A673 (cell line): ENCODE measurements around the gene LSR. TPM values are rescaled to one million over a fixed set of nuclear protein-coding genes. Genes with fewer than 3 reads are reported as not detected.

ENCODE experiments used
- BruUV-seq: library from RNA; stranded (reverse); fragments of 400-500 nt; replicated peaks from 2 replicates; lab custom pipeline; 2021; lab: Mats Ljungman, UMichigan
- CTCF ChIA-PET: fragments of 300-600 bp; sonication (Branson Sonifier 250); formaldehyde crosslinking; loops from one replicate; lab custom pipeline; 2022; ENCODE audit warnings: antibody characterized with exemption; lab: Charles Lee
- POLR2A ChIA-PET: fragments of 300-600 bp; sonication (Branson Sonifier 250); formaldehyde crosslinking; loops from one replicate; lab custom pipeline; 2022; ENCODE audit warnings: antibody characterized with exemption; ENCODE audit not compliant: low non-redundant PET; lab: Charles Lee
- DNase-seq: peaks from one replicate; pipeline ENCODE4 v3.0.0-alpha.2; 2015; ENCODE audit warnings: low spot score
- H3K27ac ChIP-seq: fragments of 200-600 bp; sonication (generic); 2 replicates; pipeline ENCODE4 v1.5.1; 2016; ENCODE audit warnings: mixed run types, low read depth, mild to moderate bottlenecking, mixed read lengths, antibody characterized with exemption, low read length; ENCODE audit not compliant: poor library complexity, severe bottlenecking
- H3K27me3 ChIP-seq: fragments of 200-600 bp; sonication (generic); replicated peaks from 2 replicates; pipeline ENCODE4 v1.6.1; 2017; ENCODE audit warnings: mixed run types, low read depth, mild to moderate bottlenecking, mixed read lengths, antibody characterized with exemption, low read length; ENCODE audit not compliant: insufficient read depth, poor library complexity
- H3K36me3 ChIP-seq: fragments of 200-600 bp; sonication (generic); 2 replicates; pipeline ENCODE4 v1.6.1; 2016; ENCODE audit warnings: mixed run types, mild to moderate bottlenecking, mixed read lengths, antibody characterized with exemption, low read length; ENCODE audit not compliant: insufficient read depth, poor library complexity, severe bottlenecking
- H3K4me1 ChIP-seq: fragments of 200-600 bp; sonication (generic); 2 replicates; pipeline ENCODE4 v1.6.1; 2017; ENCODE audit warnings: mixed run types, mild to moderate bottlenecking, mixed read lengths, antibody characterized with exemption, low read length; ENCODE audit not compliant: insufficient read depth, poor library complexity, severe bottlenecking
- H3K4me3 ChIP-seq: fragments of 200-600 bp; sonication (generic); 2 replicates; pipeline ENCODE4 v1.5.1; 2016; ENCODE audit warnings: low read depth, mixed run types, mild to moderate bottlenecking, mixed read lengths, low read length; ENCODE audit not compliant: poor library complexity, severe bottlenecking
- H3K9me3 ChIP-seq: fragments of 200-600 bp; sonication (generic); 2 replicates; pipeline ENCODE4 v1.6.1; 2016; ENCODE audit warnings: mixed run types, low read depth, mild to moderate bottlenecking, mixed read lengths, antibody characterized with exemption, low read length; ENCODE audit not compliant: poor library complexity, severe bottlenecking
- CTCF ChIP-seq: fragments of 300-800, 200-600 bp; sonication (generic); conservative IDR thresholded peaks from 2 replicates; pipeline ENCODE4 v1.5.1; 2017; ENCODE audit warnings: low read depth, mild to moderate bottlenecking, antibody characterized with exemption, low read length, moderate library complexity, mixed read lengths
- EZH2 ChIP-seq: fragments of 200-600 bp; sonication (generic); IDR thresholded peaks from 2 replicates; pipeline ENCODE4 v1.6.1; 2017; ENCODE audit warnings: borderline replicate concordance, low read depth, mild to moderate bottlenecking, mixed read lengths, antibody characterized with exemption, low read length; ENCODE audit not compliant: poor library complexity, severe bottlenecking
- intact Hi-C: fragments of 100-400 bp; cut with micrococcal nuclease; formaldehyde crosslinking; loops from one replicate; pipeline ENCODE4 v1.10.0; 2022; ENCODE audit not compliant: unreplicated experiment
- total RNA-seq: library from RNA; stranded (reverse); gene quantifications from 2 replicates; pipeline ENCODE4 v1.2.3, GENCODE V29; 2021

Gene LSR
- total RNA-seq, 1 experiment from 2014 or later: 1.9 TPM

GRCh38 chr19:35222373-35223015, 26.3 kb upstream of the LSR start:
- POLR2A ChIA-PET: no interaction called here
- no peak for TF ChIP-seq EZH2

DNA sequence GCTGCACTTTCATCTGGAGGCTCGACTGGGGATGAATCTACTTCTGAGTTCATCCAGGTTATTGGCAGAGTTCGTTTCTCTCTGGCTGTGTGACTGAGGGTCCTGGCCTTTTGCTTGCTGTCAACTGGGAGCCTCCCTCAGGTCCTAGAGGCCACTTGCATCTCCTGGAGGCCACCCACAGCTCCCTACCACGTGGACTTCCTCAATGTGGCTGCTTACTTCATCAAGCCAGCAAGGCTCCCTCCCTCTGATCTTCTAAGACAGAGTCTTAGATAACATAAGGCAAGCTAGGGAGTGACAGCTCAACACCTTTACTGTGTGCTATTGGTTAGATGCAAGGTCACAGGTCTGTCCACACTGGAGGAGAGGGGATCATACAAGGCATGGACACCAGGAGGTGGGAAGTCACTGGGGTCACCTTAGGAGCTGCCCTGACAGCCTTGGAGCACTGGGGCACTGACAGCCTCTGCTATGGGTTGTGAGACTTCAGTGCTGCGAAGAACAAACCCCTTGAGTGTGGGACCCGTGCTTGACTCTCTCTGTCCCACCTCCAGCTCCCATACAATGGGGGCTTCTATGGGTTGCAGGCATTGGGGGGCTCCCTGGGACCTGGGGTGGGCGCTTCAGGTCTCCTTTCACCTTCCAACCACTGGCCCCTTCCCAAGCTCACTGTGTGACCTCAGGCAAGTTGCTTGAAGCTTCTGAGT, 25.6 kb upstream of the LSR start:
- no peak for TF ChIP-seq EZH2
- TF ChIP-seq CTCF: no peak
- ChIA-PET CTCF (no interaction called here), POLR2A (no interaction called here)
- no TSS peak for BruUV-seq
- Histone ChIP-seq H3K27ac (no peak overlapping the region), H3K27me3 (no peaks in the 10 kb centered on the region), H3K4me3 (no peak overlapping the region), H3K36me3 (no peaks in the 10 kb centered on the region), H3K4me1 (no peaks in the 10 kb centered on the region), H3K9me3 (no peaks in the 10 kb centered on the region)
- no peak for DNase-seq
- intact Hi-C loops: no loop called here

More at GRCh38 chr19:35222373-35223015, 26.3 kb upstream of the LSR start:
- intact Hi-C loops: no loop called here
- H3K36me3 ChIP-seq: no peaks in the 10 kb centered on the region
- no TSS peak for BruUV-seq
- no peaks in the 10 kb centered on the region for H3K27me3 ChIP-seq
- H3K27ac ChIP-seq: no peak overlapping the region
- CTCF ChIA-PET: no interaction called here
- no peak overlapping the region for H3K4me3 ChIP-seq
- H3K9me3 ChIP-seq: no peaks in the 10 kb centered on the region
- DNase-seq: no peak
- no peaks in the 10 kb centered on the region for H3K4me1 ChIP-seq

GRCh38 chr19:35223862-35224505, 24.8 kb upstream of the LSR start:
- DNase-seq: no peak
- ChIA-PET POLR2A (no interaction called here), CTCF (no interaction called here)
- no peaks in the 10 kb centered on the region for H3K4me1 ChIP-seq
- no peaks in the 10 kb centered on the region for H3K27me3 ChIP-seq
- intact Hi-C loops: no loop called here
- H3K4me3 ChIP-seq: no peak overlapping the region
- no peaks in the 10 kb centered on the region for H3K9me3 ChIP-seq
- no peak overlapping the region for H3K27ac ChIP-seq
- no peaks in the 10 kb centered on the region for H3K36me3 ChIP-seq
- no TSS peak for BruUV-seq
- TF ChIP-seq EZH2 (no peak), CTCF (no peak)
